ENCODE data around the gene TMBIM1. TPM values are rescaled to one million over a fixed set of nuclear protein-coding genes. Genes with fewer than 3 reads are reported as not detected.

TMBIM1 gene
- total and polyA plus RNA-seq, 9 donors = 80.6 to 259 (median 114) TPM

GRCh38 chr2:218229239-218229638 is 63.1 kb downstream of the TMBIM1 start:
- Histone ChIP-seq H3K27ac (peak overlapping the region in 1 of 2 donors; percentile 58), H3K9me3 (no peaks in the 10 kb centered on the region), H3K4me3 (no peak overlapping the region), H3K27me3 (no peaks in the 10 kb centered on the region), H3K36me3 (no peaks in the 10 kb centered on the region), H3K4me1 (ENCODE audit: insufficient read depth) (peaks cover 14% of the 10 kb centered on the region)
- intact Hi-C loops (cut with DNase I) = no loop called here
- WGBS, 3 donors = 1 to 8% (median 2%) methylated on average over 3 of the region's 3 CpGs
- no peak for DNase-seq
- no peak for TF ChIP-seq POLR2A (IDR thresholded peaks at IDR 0.05)
- TF ChIP-seq, protein P1, sequence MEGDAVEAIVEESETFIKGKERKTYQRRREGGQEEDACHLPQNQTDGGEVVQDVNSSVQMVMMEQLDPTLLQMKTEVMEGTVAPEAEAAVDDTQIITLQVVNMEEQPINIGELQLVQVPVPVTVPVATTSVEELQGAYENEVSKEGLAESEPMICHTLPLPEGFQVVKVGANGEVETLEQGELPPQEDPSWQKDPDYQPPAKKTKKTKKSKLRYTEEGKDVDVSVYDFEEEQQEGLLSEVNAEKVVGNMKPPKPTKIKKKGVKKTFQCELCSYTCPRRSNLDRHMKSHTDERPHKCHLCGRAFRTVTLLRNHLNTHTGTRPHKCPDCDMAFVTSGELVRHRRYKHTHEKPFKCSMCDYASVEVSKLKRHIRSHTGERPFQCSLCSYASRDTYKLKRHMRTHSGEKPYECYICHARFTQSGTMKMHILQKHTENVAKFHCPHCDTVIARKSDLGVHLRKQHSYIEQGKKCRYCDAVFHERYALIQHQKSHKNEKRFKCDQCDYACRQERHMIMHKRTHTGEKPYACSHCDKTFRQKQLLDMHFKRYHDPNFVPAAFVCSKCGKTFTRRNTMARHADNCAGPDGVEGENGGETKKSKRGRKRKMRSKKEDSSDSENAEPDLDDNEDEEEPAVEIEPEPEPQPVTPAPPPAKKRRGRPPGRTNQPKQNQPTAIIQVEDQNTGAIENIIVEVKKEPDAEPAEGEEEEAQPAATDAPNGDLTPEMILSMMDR (IDR thresholded peaks at IDR 0.05) = no peak
- TF ChIP-seq EP300 (IDR thresholded peaks at IDR 0.05) = no peak

DNA sequence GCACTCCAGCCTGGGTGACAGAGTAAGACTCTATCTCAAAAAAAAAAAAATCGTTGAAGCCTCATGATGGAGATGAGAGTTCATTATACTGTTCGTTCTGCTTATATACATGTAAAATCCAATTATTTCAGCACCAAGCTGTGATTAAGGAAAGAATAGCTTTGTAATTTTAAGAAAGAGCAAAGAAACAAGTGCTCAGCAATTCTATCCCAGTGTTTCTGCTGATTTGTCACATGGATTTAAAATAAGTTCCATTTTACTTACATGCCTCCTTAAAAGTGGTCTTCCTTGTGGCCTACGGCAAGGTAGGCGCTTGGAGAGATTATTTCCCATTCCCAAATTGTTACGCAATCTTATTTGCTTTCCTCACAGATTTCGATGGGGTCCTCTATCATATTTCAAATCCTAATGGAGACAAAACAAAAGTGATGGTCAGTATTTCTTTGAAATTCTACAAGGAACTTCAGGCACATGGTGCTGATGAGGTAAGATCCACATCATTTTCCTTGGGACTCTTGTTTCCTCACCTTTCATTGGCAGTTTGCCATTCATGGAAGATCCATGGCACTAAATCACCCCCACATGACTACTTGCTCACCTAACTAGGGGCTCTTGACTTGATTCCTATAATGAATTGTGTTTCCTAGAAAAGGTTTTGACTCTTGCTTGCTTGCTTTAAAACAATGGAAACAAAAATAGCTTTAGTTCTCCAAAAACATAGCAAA is 63.8 kb downstream of the TMBIM1 start:
- peaks cover 14% of the 10 kb centered on the region for H3K4me1 ChIP-seq (ENCODE audit: insufficient read depth)
- H3K9me3 ChIP-seq = no peaks in the 10 kb centered on the region
- TF ChIP-seq POLR2A (IDR thresholded peaks at IDR 0.05) (no peak), EP300 (IDR thresholded peaks at IDR 0.05) (no peak)
- TF ChIP-seq, protein P1 (IDR thresholded peaks at IDR 0.05) = no peak
- 71 to 77% (median 76%) methylated on average over 6 of the region's 6 CpGs for WGBS, 3 donors
- no peak for DNase-seq
- no peak overlapping the region for H3K4me3 ChIP-seq
- intact Hi-C loops (cut with DNase I) = no loop called here
- no peaks in the 10 kb centered on the region for H3K27me3 ChIP-seq
- H3K36me3 ChIP-seq = no peaks in the 10 kb centered on the region
- H3K27ac ChIP-seq = peak overlapping the region; percentile 28 to 58

DNA sequence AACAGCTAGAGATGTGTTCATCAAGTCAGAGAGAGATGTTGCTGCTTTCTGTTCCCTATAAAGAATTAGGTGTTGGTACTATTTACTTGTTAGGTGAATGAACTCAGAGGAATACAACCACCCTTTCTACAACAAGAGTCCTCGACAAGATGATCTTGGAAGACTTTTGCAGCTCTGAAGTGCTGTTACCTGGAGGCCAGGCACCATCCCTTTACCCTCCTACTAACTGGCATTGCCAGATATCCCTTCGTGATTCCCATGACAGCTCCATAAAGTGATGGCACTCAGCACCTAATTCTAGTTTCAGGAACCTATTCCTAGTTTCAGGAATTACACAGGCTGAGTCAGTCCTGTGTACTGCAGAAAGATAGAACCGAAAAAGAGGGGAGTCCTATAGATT is 65.4 kb downstream of the TMBIM1 start:
- no peaks in the 10 kb centered on the region for H3K9me3 ChIP-seq
- DNase-seq = no peak
- H3K27me3 ChIP-seq = no peaks in the 10 kb centered on the region
- H3K4me3 ChIP-seq = no peak overlapping the region
- H3K27ac ChIP-seq = no peak overlapping the region
- intact Hi-C loops (cut with DNase I) = no loop called here
- TF ChIP-seq, protein P1 (IDR thresholded peaks at IDR 0.05) = no peak
- no peak for TF ChIP-seq EP300 (IDR thresholded peaks at IDR 0.05)
- TF ChIP-seq POLR2A (IDR thresholded peaks at IDR 0.05) = no peak
- 83 to 87% (median 87%) methylated on average over 3 of the region's 3 CpGs for WGBS, 3 donors
- H3K4me1 ChIP-seq (ENCODE audit: insufficient read depth) = peaks cover 18% of the 10 kb centered on the region
- no peaks in the 10 kb centered on the region for H3K36me3 ChIP-seq

Small RNA genes lying within 50 kb of the gene (microRNA-seq; reads per million reads assigned to microRNA genes)
- gene MIR6513 = 3.0 to 4.4 (median 3.8) reads per million in 3 donors
- 0 to 0.75 (median 0.36) reads per million in 3 donors for gene MIR6810

Small RNA genes lying within 50 kb of the gene (small RNA-seq; reads per million reads assigned to genes)
- gene MIR6810 = 0.15 reads per million

Other genes with a start within 250 kb of the TMBIM1 start
- under 1 TPM in 3 of 7 donors, not detected in 4; 0.11 to 0.97 (median 0.62) TPM for gene RUFY4, start 223.2 kb downstream of the TMBIM1 start, total RNA-seq
- under 1 TPM; 0.10 to 0.57 TPM for gene RUFY4, start 223.2 kb downstream of the TMBIM1 start, polyA plus RNA-seq
- gene CXCR2, start 166.5 kb downstream of the TMBIM1 start, total RNA-seq = under 1 TPM in 5 of 7 donors, not detected in 2; 0.12 to 0.35 (median 0.33) TPM
- gene CXCR2, start 166.5 kb downstream of the TMBIM1 start, polyA plus RNA-seq = 1 to 10 TPM in 1 of 2 donors, under 1 TPM in 1; 0.08 to 3.0 TPM
- under 1 TPM in 4 of 7 donors, not detected in 3; 0.10 to 0.43 (median 0.32) TPM for gene CXCR1, start 125.5 kb downstream of the TMBIM1 start, total RNA-seq
- gene CXCR1, start 125.5 kb downstream of the TMBIM1 start, polyA plus RNA-seq = 1 to 10 TPM in 1 of 2 donors, under 1 TPM in 1; 0.04 to 1.4 TPM
- gene ARPC2, start 75.3 kb downstream of the TMBIM1 start, total RNA-seq = 100 to 1,000 TPM; 135 to 229 (median 166) TPM
- gene ARPC2, start 75.3 kb downstream of the TMBIM1 start, polyA plus RNA-seq = 100 to 1,000 TPM; 170 to 357 TPM
- 1 to 10 TPM in 5 of 7 donors, under 1 TPM in 2; 0.38 to 3.8 (median 2.1) TPM for gene GPBAR1, start 31.5 kb downstream of the TMBIM1 start, total RNA-seq
- gene GPBAR1, start 31.5 kb downstream of the TMBIM1 start, polyA plus RNA-seq = 1 to 10 TPM in 1 of 2 donors, under 1 TPM in 1; 0.28 to 2.8 TPM
- 100 to 1,000 TPM in 5 of 7 donors, 10 to 100 TPM in 2; 86.5 to 123 (median 106) TPM for gene AAMP, start 22.4 kb downstream of the TMBIM1 start, total RNA-seq
- gene AAMP, start 22.4 kb downstream of the TMBIM1 start, polyA plus RNA-seq = 100 to 1,000 TPM in 1 of 2 donors, 10 to 100 TPM in 1; 71.1 to 144 TPM
- 10 to 100 TPM; 37.3 to 59.6 (median 48.1) TPM for gene PNKD, start 22.0 kb downstream of the TMBIM1 start, total RNA-seq
- 10 to 100 TPM; 23.3 to 74.5 TPM for gene PNKD, start 22.0 kb downstream of the TMBIM1 start, polyA plus RNA-seq
- 1 to 10 TPM in 5 of 7 donors, not detected in 2; 1.2 to 9.4 (median 1.4) TPM for gene CATIP, start 64.4 kb upstream of the TMBIM1 start, total RNA-seq
- gene CATIP, start 64.4 kb upstream of the TMBIM1 start, polyA plus RNA-seq = under 1 TPM in 1 of 2 donors, not detected in 1; 0.12 TPM
- gene SLC11A1, start 89.8 kb upstream of the TMBIM1 start, total RNA-seq = 10 to 100 TPM in 3 of 7 donors, 1 to 10 TPM in 4; 1.0 to 28.9 (median 8.7) TPM
- gene SLC11A1, start 89.8 kb upstream of the TMBIM1 start, polyA plus RNA-seq = 1 to 10 TPM in 1 of 2 donors, under 1 TPM in 1; 0.83 to 3.0 TPM
- gene CTDSP1, start 107.4 kb upstream of the TMBIM1 start, total RNA-seq = 100 to 1,000 TPM in 5 of 7 donors, 10 to 100 TPM in 2; 68.8 to 211 (median 159) TPM
- 100 to 1,000 TPM in 1 of 2 donors, 10 to 100 TPM in 1; 38.6 to 135 TPM for gene CTDSP1, start 107.4 kb upstream of the TMBIM1 start, polyA plus RNA-seq
- 1 to 10 TPM in 1 of 7 donors, under 1 TPM in 1, not detected in 5; 0.38 to 1.3 TPM for gene VIL1, start 126.6 kb upstream of the TMBIM1 start, total RNA-seq
- under 1 TPM in 1 of 2 donors, not detected in 1; 0.05 TPM for gene VIL1, start 126.6 kb upstream of the TMBIM1 start, polyA plus RNA-seq